ENCODE results near the gene CD226. TPM values are rescaled to one million over a fixed set of nuclear protein-coding genes. Genes with fewer than 3 reads are reported as not detected.
"Not testable (repeated sequence)": the region's sequence is repeated elsewhere in the genome, so short reads cannot be mapped to it uniquely, and the experiment has no call there.

CD226 gene
- total RNA-seq, 1 donor from 2014 or later, result 1.4 TPM

GRCh38 chr18:69872661-69873060 lies 75.0 kb downstream of the CD226 start:
- DNase-seq, result no peak

GRCh38 chr18:69871363-69871762 lies 76.3 kb downstream of the CD226 start:
- DNase-seq, result no peak

- DNase-seq, result no peak
These were observed 76.9 kb downstream of the CD226 start for GRCh38 chr18:69870736-69871135.

GRCh38 chr18:69866212-69866611 lies 81.5 kb downstream of the CD226 start:
- DNase-seq, result no peak

- no peak for DNase-seq
These were observed 81.9 kb downstream of the CD226 start for GRCh38 chr18:69865776-69866175.

GRCh38 chr18:69864802-69865201 lies 82.9 kb downstream of the CD226 start:
- DNase-seq, result not testable (repeated sequence)

- no peak for DNase-seq
These were observed 88.8 kb downstream of the CD226 start for GRCh38 chr18:69858897-69859296.

GRCh38 chr18:69854455-69854854 lies 93.2 kb downstream of the CD226 start:
- DNase-seq, result no peak

GRCh38 chr18:69853051-69853450 lies 94.6 kb downstream of the CD226 start:
- no peak for DNase-seq

- DNase-seq, result no peak
These were observed 101.8 kb downstream of the CD226 start for GRCh38 chr18:69845593-69846506.

- no peak for DNase-seq
These were observed 103.0 kb downstream of the CD226 start for GRCh38 chr18:69844656-69845055.

- no peak for DNase-seq
These were observed 104.7 kb downstream of the CD226 start for GRCh38 chr18:69843015-69843414.

GRCh38 chr18:69841117-69841516 lies 106.6 kb downstream of the CD226 start:
- DNase-seq, result no peak

- DNase-seq, result no peak
These were observed 107.2 kb downstream of the CD226 start for GRCh38 chr18:69840445-69840844.

GRCh38 chr18:69840001-69840400 lies 107.7 kb downstream of the CD226 start:
- no peak for DNase-seq

- no peak for DNase-seq
These were observed 108.2 kb downstream of the CD226 start for GRCh38 chr18:69839497-69839896.

GRCh38 chr18:69838620-69839411 lies 108.9 kb downstream of the CD226 start:
- no peak for DNase-seq

- no peak for DNase-seq
These were observed 109.7 kb downstream of the CD226 start for GRCh38 chr18:69838003-69838402.

- not testable (repeated sequence) for DNase-seq
These were observed 112.7 kb downstream of the CD226 start for GRCh38 chr18:69834980-69835379.

- DNase-seq, result no peak
These were observed 117.5 kb downstream of the CD226 start for GRCh38 chr18:69830189-69830588.

GRCh38 chr18:69820538-69820937 lies 127.1 kb downstream of the CD226 start:
- DNase-seq, result no peak

- DNase-seq, result no peak
These were observed 128.2 kb downstream of the CD226 start for GRCh38 chr18:69819460-69819859.

GRCh38 chr18:69817335-69817940 lies 130.2 kb downstream of the CD226 start:
- no peak for DNase-seq
